ENCODE results near the gene C22orf42.
A peak's percentile ranks its signal among the peaks of the same experiment; 100 is the strongest.
"Not testable (repeated sequence)": the region's sequence is repeated elsewhere in the genome, so short reads cannot be mapped to it uniquely, and the experiment has no call there.

C22orf42 gene

GRCh38 chr22:32158712-32159533 lies at the start of gene C22orf42:
Gene C22orf42 (minus strand): TSS chr22:32159303. CDS start chr22:32159215, 88 bp downstream.
- DNase-seq: no peak

GRCh38 chr22:32208681-32209080 lies 49.6 kb upstream of the C22orf42 start:
- no peak for DNase-seq

GRCh38 chr22:32207971-32208480 lies 48.9 kb upstream of the C22orf42 start:
- no peak for DNase-seq

GRCh38 chr22:32206774-32207758 lies 48.0 kb upstream of the C22orf42 start:
- DNase-seq: no peak

GRCh38 chr22:32205974-32206773 lies 47.1 kb upstream of the C22orf42 start:
- no peak for DNase-seq

GRCh38 chr22:32204856-32205722 lies 46.0 kb upstream of the C22orf42 start, which contains the start of gene RFPL2:
Gene RFPL2 (minus strand): TSS chr22:32205073. CDS start chr22:32202451, 2,622 bp downstream.
- peak; percentile 47 for DNase-seq

- DNase-seq: peak; percentile 49
Measured at GRCh38 chr22:32204040-32204855, 45.1 kb upstream of the C22orf42 start.

GRCh38 chr22:32203181-32204039 lies 44.3 kb upstream of the C22orf42 start:
- DNase-seq: no peak

- peak; percentile 73 for DNase-seq
Measured at GRCh38 chr22:32202539-32203180, 43.6 kb upstream of the C22orf42 start.

- no peak for DNase-seq
Measured at GRCh38 chr22:32202161-32202538, 43.0 kb upstream of the C22orf42 start.

GRCh38 chr22:32200752-32201151 lies 41.6 kb upstream of the C22orf42 start:
- no peak for DNase-seq

- no peak for DNase-seq
Measured at GRCh38 chr22:32199961-32200360, 40.9 kb upstream of the C22orf42 start.

GRCh38 chr22:32199341-32199740 lies 40.2 kb upstream of the C22orf42 start:
- DNase-seq: no peak

GRCh38 chr22:32197553-32198226 lies 38.6 kb upstream of the C22orf42 start:
- not testable (repeated sequence) for DNase-seq

GRCh38 chr22:32195900-32196299 lies 36.8 kb upstream of the C22orf42 start:
- not testable (repeated sequence) for DNase-seq

- not testable (repeated sequence) for DNase-seq
Measured at GRCh38 chr22:32193346-32193745, 34.2 kb upstream of the C22orf42 start.

GRCh38 chr22:32191021-32191420 lies 31.9 kb upstream of the C22orf42 start:
- not testable (repeated sequence) for DNase-seq

GRCh38 chr22:32185821-32186220 lies 26.7 kb upstream of the C22orf42 start:
- no peak for DNase-seq
